Tibial artery (tissue), 4 donors: Measurements from ENCODE around the gene ASCC1.
A peak's percentile ranks its signal among the peaks of the same experiment; 100 is the strongest.

Source experiments
- DNase-seq, 2 donors: peaks; one replicate each; pipeline ENCODE4 v3.0.0-alpha.2; 2019
- H3K27ac ChIP-seq, 2 donors: fragments of 200-600 bp; sonication (generic) in 1 of 2; 1 replicate in 1 of 2; 2 replicates in 1 of 2; pipeline ENCODE4 v1.5.1; 2018 to 2019; ENCODE audit warnings: mild to moderate bottlenecking in 1 of 2
- H3K27me3 ChIP-seq, 2 donors: fragments of 200-600 bp; sonication (generic) in 1 of 2; one replicate each; pipeline versions ENCODE4 v1.5.1 to v1.6.0; 2016 to 2019
- H3K36me3 ChIP-seq, 3 donors: fragments of 200-600 bp; sonication (generic) in 2 of 3; one replicate each; pipeline ENCODE4 v1.5.1; 2016 to 2019; ENCODE audit warnings: mild to moderate bottlenecking in 2 of 3
- H3K4me1 ChIP-seq, 4 donors: fragments of 200-600 bp; sonication (generic) in 2 of 4; 1 replicate in 3 of 4; 2 replicates in 1 of 4; pipeline ENCODE4 v1.5.1; 2016 to 2019
- H3K4me3 ChIP-seq, 2 donors: fragments of 200-600 bp; sonication (generic) in 1 of 2; 1 replicate in 1 of 2; 2 replicates in 1 of 2; pipeline ENCODE4 v1.5.1; 2018 to 2019; ENCODE audit warnings: mild to moderate bottlenecking in 2 of 2
- H3K9me3 ChIP-seq, 3 donors: fragments of 200-600 bp; sonication (generic) in 1 of 3; one replicate each; pipeline ENCODE4 v1.5.1; 2016 to 2019
- CTCF ChIP-seq, 2 experiments: fragments of 200-600 bp in 1 of 2; fragments of 450-650 bp in 1 of 2; IDR thresholded peaks; one replicate each; pipeline ENCODE4 v1.5.1; 2017 to 2019; ENCODE audit warnings: antibody characterized with exemption in 2 of 2, mild to moderate bottlenecking in 1 of 2, moderate library complexity in 1 of 2
- intact Hi-C: fragments of 100-400 bp; cut with DNase I; formaldehyde crosslinking; loops from one replicate; pipeline ENCODE4 v1.15.0; 2023; ENCODE audit warnings: low total_unique reads

The ASCC1 gene

GRCh38 chr10:72206511-72207229 lies 9.4 kb downstream of the ASCC1 start:
- no peak overlapping the region for H3K27ac ChIP-seq
- intact Hi-C loops, result no loop called here

GRCh38 chr10:72204724-72205123 lies 11.4 kb downstream of the ASCC1 start:
- intact Hi-C loops, result no loop called here
- TF ChIP-seq CTCF (IDR thresholded peaks at IDR 0.05), result no peak
- Histone ChIP-seq H3K27me3 (no peaks in the 10 kb centered on the region), H3K36me3 (peaks cover 57 to 90% (median 63%) of the 10 kb centered on the region in 3 donors), H3K27ac (no peak overlapping the region), H3K4me1 (no peaks in the 10 kb centered on the region), H3K4me3 (no peak overlapping the region), H3K9me3 (no peaks in the 10 kb centered on the region)
- DNase-seq, result no peak

More at GRCh38 chr10:72206511-72207229, 9.4 kb downstream of the ASCC1 start:
- peaks cover 60 to 94% (median 72%) of the 10 kb centered on the region in 3 donors for H3K36me3 ChIP-seq
- no peaks in the 10 kb centered on the region for H3K4me1 ChIP-seq
- no peak overlapping the region for H3K4me3 ChIP-seq
- H3K9me3 ChIP-seq, result no peaks in the 10 kb centered on the region
- H3K27me3 ChIP-seq, result no peaks in the 10 kb centered on the region
- TF ChIP-seq CTCF (IDR thresholded peaks at IDR 0.05), result no peak
- DNase-seq, result peak in 1 of 2 donors; percentile 6

- intact Hi-C loops, result no loop called here
- no peak for DNase-seq
- H3K9me3 ChIP-seq, result no peaks in the 10 kb centered on the region
- H3K27ac ChIP-seq, result no peak overlapping the region
- peaks cover 53 to 85% (median 59%) of the 10 kb centered on the region in 3 donors for H3K36me3 ChIP-seq
- no peak for TF ChIP-seq CTCF (IDR thresholded peaks at IDR 0.05)
- no peaks in the 10 kb centered on the region for H3K27me3 ChIP-seq
- H3K4me3 ChIP-seq, result no peak overlapping the region
- no peaks in the 10 kb centered on the region for H3K4me1 ChIP-seq
These were observed 11.8 kb downstream of the ASCC1 start for GRCh38 chr10:72204296-72204695.

GRCh38 chr10:72201293-72201692 lies 14.8 kb downstream of the ASCC1 start:
- peaks cover 37 to 65% (median 47%) of the 10 kb centered on the region in 3 donors for H3K36me3 ChIP-seq
- peak in 1 of 2 donors; percentile 9 for DNase-seq
- no peaks in the 10 kb centered on the region for H3K9me3 ChIP-seq
- no peak overlapping the region for H3K27ac ChIP-seq
- no peaks in the 10 kb centered on the region for H3K27me3 ChIP-seq
- intact Hi-C loops, result no loop called here
- no peak overlapping the region for H3K4me3 ChIP-seq
- no peak for TF ChIP-seq CTCF (IDR thresholded peaks at IDR 0.05)
- H3K4me1 ChIP-seq, result no peaks in the 10 kb centered on the region

- Histone ChIP-seq H3K27ac (no peak overlapping the region), H3K4me3 (no peak overlapping the region), H3K27me3 (no peaks in the 10 kb centered on the region), H3K36me3 (peaks cover 37 to 65% (median 50%) of the 10 kb centered on the region in 3 donors), H3K4me1 (no peaks in the 10 kb centered on the region), H3K9me3 (no peaks in the 10 kb centered on the region)
- no peak for TF ChIP-seq CTCF (IDR thresholded peaks at IDR 0.05)
- peak in 1 of 2 donors; percentile 4 for DNase-seq
- intact Hi-C loops, result no loop called here
These were observed 15.2 kb downstream of the ASCC1 start for GRCh38 chr10:72200883-72201282.
